CD8-positive, alpha-beta memory T cell (primary cell): ENCODE data around the gene RIOX2. TPM values are rescaled to one million over a fixed set of nuclear protein-coding genes. Genes with fewer than 3 reads are reported as not detected.

Experiments
- CTCF ChIA-PET: fragments of 350-600 bp; sonication (Branson Sonifier 250); formaldehyde crosslinking; loops from one replicate; lab custom pipeline; 2021; ENCODE audit warnings: antibody characterized with exemption; lab: Charles Lee
- POLR2A ChIA-PET: fragments of 350-600 bp; sonication (Branson Sonifier 250); formaldehyde crosslinking; loops from one replicate; lab custom pipeline; 2021; ENCODE audit warnings: antibody characterized with exemption; lab: Charles Lee
- DNase-seq, 5 donors: peaks; one replicate each; pipeline versions ENCODE4 v3.0.0 to v3.0.0-alpha.2; 2020 to 2022; ENCODE audit warnings: mixed read lengths in 1 of 5
- H3K27ac ChIP-seq: one replicate; pipeline ENCODE4 v1.7.0; 2013; ENCODE audit warnings: low read depth, mild to moderate bottlenecking, low read length, moderate library complexity
- H3K27me3 ChIP-seq: 2 replicates; pipeline ENCODE4 v1.7.0; 2013; ENCODE audit warnings: low read length, mild to moderate bottlenecking; ENCODE audit not compliant: insufficient read depth, poor library complexity, severe bottlenecking
- H3K36me3 ChIP-seq: 2 replicates; pipeline ENCODE4 v1.7.0; 2013; ENCODE audit warnings: mild to moderate bottlenecking, low read length, moderate library complexity; ENCODE audit not compliant: insufficient read depth
- H3K4me1 ChIP-seq: 2 replicates; pipeline ENCODE4 v1.7.0; 2013; ENCODE audit warnings: mild to moderate bottlenecking, low read length, moderate library complexity; ENCODE audit not compliant: insufficient read depth
- H3K4me3 ChIP-seq: 2 replicates; pipeline ENCODE4 v1.7.0; 2013; ENCODE audit warnings: mild to moderate bottlenecking, low read length
- H3K9me3 ChIP-seq: 2 replicates; pipeline ENCODE4 v1.7.0; 2013; ENCODE audit warnings: mild to moderate bottlenecking, low read length
- H3K27ac Mint-ChIP-seq, 8 donors: one replicate each; pipeline ENCODE4 v1.8.0; 2020 to 2021; ENCODE audit warnings: mixed read lengths in 8 of 8, mild to moderate bottlenecking in 6 of 8, inconsistent platforms in 3 of 8, moderate library complexity in 3 of 8
- H3K27me3 Mint-ChIP-seq, 2 donors: one replicate each; pipeline ENCODE4 v1.8.0; 2020 to 2021; ENCODE audit warnings: mixed read lengths in 2 of 2, mild to moderate bottlenecking in 1 of 2, moderate library complexity in 1 of 2
- H3K36me3 Mint-ChIP-seq, 3 donors: one replicate each; pipeline ENCODE4 v1.8.0; 2020 to 2021; ENCODE audit warnings: mixed read lengths in 3 of 3, inconsistent platforms in 1 of 3, mild to moderate bottlenecking in 1 of 3
- H3K4me1 Mint-ChIP-seq, 3 donors: one replicate each; pipeline ENCODE4 v1.8.0; 2020 to 2021; ENCODE audit warnings: mixed read lengths in 3 of 3, inconsistent platforms in 1 of 3, mild to moderate bottlenecking in 1 of 3
- H3K4me3 Mint-ChIP-seq, 7 donors: one replicate each; pipeline ENCODE4 v1.8.0; 2020 to 2021; ENCODE audit warnings: mixed read lengths in 7 of 7, mild to moderate bottlenecking in 6 of 7, moderate library complexity in 4 of 7, inconsistent platforms in 2 of 7
- H3K9me3 Mint-ChIP-seq, 5 donors: one replicate each; pipeline ENCODE4 v1.8.0; 2020 to 2022; ENCODE audit warnings: mixed read lengths in 5 of 5, mild to moderate bottlenecking in 3 of 5, moderate library complexity in 2 of 5, inconsistent platforms in 1 of 5
- polyA plus RNA-seq: library from polyadenylated mRNA; unstranded; fragments of 300-500 nt; fragmentation: Illumina TruSeq; gene quantifications from one replicate; pipeline ENCODE4 v1.2.3, GENCODE V29; 2021
- total RNA-seq, 2 experiments: library from RNA; stranded (reverse); gene quantifications; one replicate each; pipeline ENCODE4 v1.2.3, GENCODE V29; 2021

RIOX2 gene
- total and polyA plus RNA-seq, 3 experiments from 2014 or later, result 28.8 to 58.3 (median 57.6) TPM

DNA sequence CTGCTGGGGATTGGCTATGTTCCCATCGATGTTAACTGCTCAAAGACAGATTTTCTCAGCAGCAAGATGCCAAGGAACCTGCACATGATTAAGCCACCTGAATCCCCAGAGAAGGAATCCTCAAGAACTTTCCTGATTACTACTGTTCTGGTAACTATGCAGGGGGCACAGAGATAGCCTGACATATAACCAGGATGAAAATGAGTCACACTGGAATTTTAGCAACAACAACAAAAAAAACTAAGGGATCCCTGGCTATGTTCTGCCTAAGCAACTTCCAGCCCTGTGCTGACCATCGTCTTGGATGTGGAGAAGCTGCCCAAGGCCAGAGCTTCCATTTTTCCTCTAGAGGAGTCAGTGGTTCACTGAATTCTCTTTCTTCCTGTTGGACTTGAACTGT lies 13.8 kb downstream of the RIOX2 start:
- H3K27ac Mint-ChIP-seq, result no peak overlapping the region
- DNase-seq, result no peak
- ChIA-PET CTCF (interaction anchor here (1.0 kb wide), 1 partner anchor 13 kb away, joined by 3 read pairs; no protein-coding TSS in a partner anchor), POLR2A (no interaction called here)
- Histone ChIP-seq H3K4me1 (no peaks in the 10 kb centered on the region), H3K4me3 (no peak overlapping the region), H3K9me3 (no peaks in the 10 kb centered on the region), H3K27me3 (no peaks in the 10 kb centered on the region), H3K36me3 (peaks cover 23% of the 10 kb centered on the region), H3K27ac (no peak overlapping the region)
- H3K4me1 Mint-ChIP-seq, result peaks cover 13 to 26% (median 24%) of the 10 kb centered on the region in 3 donors
- H3K27me3 Mint-ChIP-seq, result no peaks in the 10 kb centered on the region
- H3K36me3 Mint-ChIP-seq, result peaks cover 0 to 87% (median 19%) of the 10 kb centered on the region in 3 donors
- peaks cover 0 to 2% (median 0%) of the 10 kb centered on the region in 5 donors for H3K9me3 Mint-ChIP-seq
- no peak overlapping the region for H3K4me3 Mint-ChIP-seq

DNA sequence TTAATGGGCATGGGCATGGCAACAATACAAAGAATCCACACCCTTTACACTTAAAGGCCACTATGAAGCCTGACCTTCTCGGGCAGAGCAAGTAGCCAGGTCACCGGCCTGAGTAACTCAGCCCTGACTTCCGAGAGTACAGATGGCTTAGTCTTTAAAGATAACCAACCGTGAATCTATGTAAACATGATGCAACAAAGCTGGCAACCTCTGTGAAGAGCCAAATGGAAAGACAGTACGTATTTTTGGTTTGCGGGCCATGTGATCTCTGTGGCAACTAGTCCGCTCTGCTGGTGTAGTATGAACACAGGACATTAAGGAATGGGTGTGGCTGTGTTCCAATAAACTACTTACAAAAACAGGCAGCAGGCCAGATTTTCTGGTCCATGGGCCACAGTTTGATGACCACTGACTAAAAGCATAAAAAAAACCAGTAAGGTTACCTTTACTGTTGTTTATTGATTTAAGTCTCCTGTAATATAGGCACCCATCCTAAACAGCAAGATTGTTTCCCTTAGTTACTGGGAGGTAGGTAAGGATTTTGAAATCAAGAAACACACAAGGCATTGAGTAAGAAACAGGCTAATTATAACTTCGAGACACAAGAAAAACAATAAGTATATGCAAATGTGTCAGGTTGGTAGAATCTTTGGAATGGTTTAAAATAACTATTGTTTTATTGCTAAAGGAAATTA lies 14.5 kb downstream of the RIOX2 start:
- no peaks in the 10 kb centered on the region for H3K27me3 Mint-ChIP-seq
- DNase-seq, result no peak
- no peak overlapping the region for H3K27ac Mint-ChIP-seq
- H3K4me1 Mint-ChIP-seq, result peaks cover 13 to 23% (median 17%) of the 10 kb centered on the region in 3 donors
- H3K4me3 Mint-ChIP-seq, result no peak overlapping the region
- Histone ChIP-seq H3K36me3 (peaks cover 27% of the 10 kb centered on the region), H3K4me1 (no peaks in the 10 kb centered on the region), H3K27me3 (no peaks in the 10 kb centered on the region), H3K9me3 (no peaks in the 10 kb centered on the region), H3K27ac (no peak overlapping the region), H3K4me3 (no peak overlapping the region)
- H3K36me3 Mint-ChIP-seq, result peaks cover 0 to 88% (median 21%) of the 10 kb centered on the region in 3 donors
- CTCF ChIA-PET, result no interaction called here
- POLR2A ChIA-PET, result no interaction called here
- peaks cover 0 to 2% (median 0%) of the 10 kb centered on the region in 5 donors for H3K9me3 Mint-ChIP-seq

DNA sequence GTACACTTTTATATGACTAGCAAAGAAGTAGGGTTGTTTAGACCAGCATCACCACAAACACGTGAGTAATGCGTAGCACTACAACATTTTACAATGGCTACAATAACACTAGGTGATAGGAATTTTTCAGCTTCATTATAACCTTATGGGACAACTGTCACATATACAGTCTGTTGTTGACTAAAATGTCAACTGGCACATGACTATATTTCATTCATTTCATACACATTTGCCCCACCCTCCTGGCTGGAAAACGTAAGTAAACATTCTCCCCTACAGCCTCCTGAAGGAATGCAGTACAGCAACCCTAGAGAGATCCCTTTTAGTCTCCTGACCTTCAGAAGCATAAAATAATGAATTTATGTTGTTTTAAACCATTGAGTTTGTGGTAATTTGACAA lies 16.2 kb downstream of the RIOX2 start:
- Mint-ChIP-seq H3K27ac (no peak overlapping the region), H3K9me3 (no peaks in the 10 kb centered on the region), H3K27me3 (no peaks in the 10 kb centered on the region), H3K4me3 (no peak overlapping the region), H3K36me3 (peaks cover 0 to 88% (median 14%) of the 10 kb centered on the region in 3 donors), H3K4me1 (peaks cover under 1 to 6% (median under 1%) of the 10 kb centered on the region in 3 donors)
- Histone ChIP-seq H3K27me3 (no peaks in the 10 kb centered on the region), H3K27ac (no peak overlapping the region), H3K4me1 (no peaks in the 10 kb centered on the region), H3K9me3 (no peaks in the 10 kb centered on the region), H3K36me3 (peaks cover 30% of the 10 kb centered on the region), H3K4me3 (no peak overlapping the region)
- POLR2A ChIA-PET, result no interaction called here
- CTCF ChIA-PET, result no interaction called here
- no peak for DNase-seq

DNA sequence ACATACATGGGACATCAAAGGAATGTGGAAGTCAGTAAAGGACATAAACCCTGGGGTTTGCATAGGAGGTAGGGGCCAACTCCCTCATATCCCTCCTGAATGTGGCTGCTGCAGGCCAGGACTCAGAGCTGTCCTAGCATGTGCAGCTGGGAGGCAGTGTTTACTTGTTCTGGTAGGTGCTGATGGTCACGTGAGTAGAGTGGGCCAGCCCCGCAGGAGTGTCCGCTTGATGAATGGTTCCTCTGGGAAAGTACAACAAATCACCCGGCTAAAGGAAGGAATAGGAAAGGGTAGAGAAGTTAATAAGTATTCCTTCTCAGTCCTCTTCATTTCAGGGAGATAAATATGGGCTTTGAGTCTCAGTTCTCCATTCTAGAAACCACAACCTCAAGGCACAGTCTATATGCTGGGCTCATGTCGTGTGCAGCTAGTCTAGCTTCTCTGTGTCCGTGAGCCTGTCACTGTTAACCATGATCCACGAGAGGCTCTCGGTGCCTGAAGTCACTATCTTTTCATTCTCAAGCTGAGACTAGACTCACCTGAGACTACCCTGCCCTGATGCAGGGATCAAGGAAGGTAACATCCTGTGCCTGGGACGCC lies 17.9 kb downstream of the RIOX2 start:
- no peaks in the 10 kb centered on the region for H3K9me3 Mint-ChIP-seq
- Histone ChIP-seq H3K4me1 (no peaks in the 10 kb centered on the region), H3K27me3 (no peaks in the 10 kb centered on the region), H3K27ac (no peak overlapping the region), H3K36me3 (peaks cover 29% of the 10 kb centered on the region), H3K4me3 (no peak overlapping the region), H3K9me3 (no peaks in the 10 kb centered on the region)
- CTCF ChIA-PET, result interaction anchor here (0.7 to 1.5 kb wide), 3 partner anchors 12 to 69 kb away, joined by 3 read pairs; no protein-coding TSS in a partner anchor
- no peak overlapping the region for H3K27ac Mint-ChIP-seq
- peaks cover under 1 to 89% (median 23%) of the 10 kb centered on the region in 3 donors for H3K36me3 Mint-ChIP-seq
- DNase-seq, result no peak
- no peaks in the 10 kb centered on the region for H3K4me1 Mint-ChIP-seq
- no peak overlapping the region for H3K4me3 Mint-ChIP-seq
- no peaks in the 10 kb centered on the region for H3K27me3 Mint-ChIP-seq
- POLR2A ChIA-PET, result interaction anchor here (0.9 kb wide), 1 partner anchor 10 kb away, joined by 3 read pairs; no protein-coding TSS in a partner anchor

DNA sequence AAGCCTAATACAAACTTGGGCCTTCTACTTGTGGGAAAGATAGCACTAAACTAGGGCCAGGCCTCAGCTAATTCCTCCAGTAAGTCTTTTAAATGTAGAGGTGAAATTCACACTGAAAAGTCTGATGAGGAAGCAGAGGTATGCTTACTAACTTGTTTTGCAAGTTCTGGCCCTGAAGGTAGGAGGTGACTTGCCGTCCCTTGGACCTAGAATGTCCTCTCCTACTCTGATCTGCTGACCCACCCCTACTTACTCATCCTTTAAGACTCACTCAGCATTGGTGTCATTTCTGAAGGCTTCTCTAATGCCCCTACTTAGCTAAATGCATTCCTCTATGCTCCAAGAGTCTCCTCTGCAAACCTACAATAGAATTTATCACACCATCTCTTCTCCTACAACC lies 19.4 kb downstream of the RIOX2 start:
- H3K4me3 ChIP-seq, result no peak overlapping the region
- Mint-ChIP-seq H3K36me3 (peaks cover 9 to 91% (median 31%) of the 10 kb centered on the region in 3 donors), H3K9me3 (no peaks in the 10 kb centered on the region), H3K27ac (no peak overlapping the region), H3K4me1 (no peaks in the 10 kb centered on the region), H3K4me3 (no peak overlapping the region), H3K27me3 (no peaks in the 10 kb centered on the region)
- H3K36me3 ChIP-seq, result peaks cover 29% of the 10 kb centered on the region
- no peak for DNase-seq
- no peak overlapping the region for H3K27ac ChIP-seq
- ChIA-PET CTCF (no interaction called here), POLR2A (no interaction called here)
- H3K9me3 ChIP-seq, result no peaks in the 10 kb centered on the region
- no peaks in the 10 kb centered on the region for H3K27me3 ChIP-seq
- no peaks in the 10 kb centered on the region for H3K4me1 ChIP-seq

DNA sequence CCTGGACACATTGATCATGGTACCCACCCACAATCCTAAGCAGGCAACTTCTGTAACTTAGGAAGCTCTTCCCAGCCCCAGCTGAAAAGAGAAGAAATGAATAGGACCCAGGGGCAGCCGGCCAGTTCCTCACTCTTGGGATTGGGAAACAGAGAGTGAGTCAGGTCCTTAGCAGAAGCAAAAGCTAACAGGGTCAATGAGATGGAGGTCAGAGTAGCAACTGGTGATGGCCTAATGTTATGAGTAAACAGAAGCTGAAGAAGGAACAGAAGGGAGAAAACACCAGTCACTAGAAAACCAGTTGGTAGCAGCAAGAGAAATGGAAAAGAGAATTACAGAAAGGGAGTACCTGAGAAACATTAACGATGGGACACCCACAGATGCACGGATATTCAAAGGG lies 20.0 kb downstream of the RIOX2 start:
- Mint-ChIP-seq H3K4me1 (no peaks in the 10 kb centered on the region), H3K4me3 (no peak overlapping the region), H3K27ac (no peak overlapping the region), H3K36me3 (peaks cover 9 to 90% (median 31%) of the 10 kb centered on the region in 3 donors), H3K9me3 (no peaks in the 10 kb centered on the region), H3K27me3 (no peaks in the 10 kb centered on the region)
- H3K9me3 ChIP-seq, result no peaks in the 10 kb centered on the region
- no peaks in the 10 kb centered on the region for H3K4me1 ChIP-seq
- H3K27me3 ChIP-seq, result no peaks in the 10 kb centered on the region
- no peak for DNase-seq
- ChIA-PET POLR2A (no interaction called here), CTCF (interaction anchor here (2.0 kb wide), 1 partner anchor 12 kb away, joined by 6 read pairs; no protein-coding TSS in a partner anchor)
- no peak overlapping the region for H3K27ac ChIP-seq
- no peak overlapping the region for H3K4me3 ChIP-seq
- H3K36me3 ChIP-seq, result peaks cover 32% of the 10 kb centered on the region

DNA sequence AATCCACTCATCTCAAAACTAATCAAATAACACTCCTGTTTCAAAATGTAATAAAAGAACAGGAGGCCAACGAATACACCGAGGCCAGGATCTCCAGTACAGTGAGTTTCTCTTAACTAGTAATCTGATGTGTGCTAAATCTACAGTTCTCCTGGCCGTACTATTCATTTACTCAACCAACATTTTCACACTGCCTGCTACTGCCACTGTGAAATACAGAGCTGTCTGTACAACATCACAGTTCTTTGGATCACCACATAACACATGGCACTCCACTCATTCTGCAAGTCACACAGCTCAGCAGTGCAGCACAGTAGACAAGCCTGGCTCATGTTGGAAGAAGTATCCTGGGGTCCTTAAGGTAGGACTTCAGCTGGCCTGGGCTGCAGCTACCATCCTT lies 21.9 kb downstream of the RIOX2 start:
- CTCF ChIA-PET, result interaction anchor here (1.3 to 2.0 kb wide), 3 partner anchors 8 to 18 kb away, joined by 4 to 6 read pairs (median 5); no protein-coding TSS in a partner anchor
- POLR2A ChIA-PET, result no interaction called here
- H3K27me3 Mint-ChIP-seq, result no peaks in the 10 kb centered on the region
- Histone ChIP-seq H3K27ac (no peak overlapping the region), H3K27me3 (no peaks in the 10 kb centered on the region), H3K4me3 (no peak overlapping the region), H3K9me3 (no peaks in the 10 kb centered on the region), H3K36me3 (peaks cover 38% of the 10 kb centered on the region), H3K4me1 (no peaks in the 10 kb centered on the region)
- H3K36me3 Mint-ChIP-seq, result peaks cover 12 to 93% (median 39%) of the 10 kb centered on the region in 3 donors
- H3K9me3 Mint-ChIP-seq, result no peaks in the 10 kb centered on the region
- H3K4me3 Mint-ChIP-seq, result no peak overlapping the region
- peak overlapping the region in 1 of 8 donors; percentile 36 for H3K27ac Mint-ChIP-seq
- DNase-seq, result no peak
- no peaks in the 10 kb centered on the region for H3K4me1 Mint-ChIP-seq

DNA sequence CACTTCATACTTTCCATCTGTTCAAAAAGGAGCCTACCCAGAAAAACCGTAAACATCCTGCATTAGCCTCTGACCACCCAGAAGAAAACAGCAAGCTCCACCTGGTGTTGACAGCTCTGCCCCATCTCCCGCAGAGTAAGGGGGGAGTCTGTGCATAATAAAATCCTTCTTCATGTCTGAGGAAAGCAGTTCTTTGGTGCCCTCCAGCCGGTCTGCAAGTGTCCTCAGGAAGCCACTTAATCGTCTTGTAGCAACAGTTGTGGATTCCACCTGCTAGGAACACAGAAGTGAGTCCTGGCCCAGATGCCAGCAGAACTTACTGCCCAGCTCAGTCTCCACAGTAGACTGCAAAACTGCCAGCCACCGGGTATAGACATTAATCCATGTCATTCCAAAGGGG lies 22.5 kb downstream of the RIOX2 start:
- no peak overlapping the region for H3K4me3 Mint-ChIP-seq
- H3K36me3 ChIP-seq, result peaks cover 38% of the 10 kb centered on the region
- H3K36me3 Mint-ChIP-seq, result peaks cover 12 to 93% (median 36%) of the 10 kb centered on the region in 3 donors
- H3K4me1 Mint-ChIP-seq, result no peaks in the 10 kb centered on the region
- H3K4me3 ChIP-seq, result no peak overlapping the region
- no peaks in the 10 kb centered on the region for H3K9me3 ChIP-seq
- peak overlapping the region in 2 of 8 donors; percentile 2 to 44 for H3K27ac Mint-ChIP-seq
- H3K4me1 ChIP-seq, result no peaks in the 10 kb centered on the region
- POLR2A ChIA-PET, result no interaction called here
- DNase-seq, result no peak
- H3K9me3 Mint-ChIP-seq, result no peaks in the 10 kb centered on the region
- H3K27me3 ChIP-seq, result no peaks in the 10 kb centered on the region
- H3K27me3 Mint-ChIP-seq, result no peaks in the 10 kb centered on the region
- CTCF ChIA-PET, result no interaction called here
- H3K27ac ChIP-seq, result no peak overlapping the region
